ENCODE results near the gene ABCF2.

Gene ABCF2

DNA sequence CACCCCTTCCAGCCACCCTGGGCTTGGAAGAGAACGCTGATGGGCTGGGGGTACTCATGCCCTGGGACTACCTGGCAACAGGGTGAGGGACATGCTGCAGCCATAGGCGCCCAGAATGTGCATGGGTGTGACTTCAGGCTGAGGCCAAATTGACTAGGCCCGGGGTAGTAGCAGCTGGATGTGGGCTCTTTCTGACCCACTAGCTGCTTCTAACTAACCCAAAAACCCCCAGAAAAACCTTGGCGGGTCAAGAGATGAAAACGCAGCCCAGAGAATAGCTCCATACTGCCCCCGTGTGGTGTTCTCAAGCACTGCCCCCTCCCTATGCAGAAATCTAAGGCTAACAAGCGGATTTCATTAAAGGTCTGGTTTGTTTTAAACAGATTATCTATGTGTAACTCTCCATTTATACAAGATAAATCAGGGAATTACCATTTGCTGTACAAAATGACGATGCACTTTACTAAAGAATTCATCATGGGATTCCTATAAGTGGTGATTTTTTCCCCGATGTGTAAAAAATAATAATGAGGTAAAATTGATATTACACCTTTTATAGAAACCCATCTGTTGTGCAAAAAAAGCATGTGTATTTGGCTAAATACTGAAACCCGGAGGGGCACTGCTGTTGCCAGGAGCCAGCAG is 17.3 kb upstream of the ABCF2 start:
- DNase-seq (ENCODE audit: extremely low read depth, low read depth), result no peak
- TF ChIP-seq, protein P1, sequence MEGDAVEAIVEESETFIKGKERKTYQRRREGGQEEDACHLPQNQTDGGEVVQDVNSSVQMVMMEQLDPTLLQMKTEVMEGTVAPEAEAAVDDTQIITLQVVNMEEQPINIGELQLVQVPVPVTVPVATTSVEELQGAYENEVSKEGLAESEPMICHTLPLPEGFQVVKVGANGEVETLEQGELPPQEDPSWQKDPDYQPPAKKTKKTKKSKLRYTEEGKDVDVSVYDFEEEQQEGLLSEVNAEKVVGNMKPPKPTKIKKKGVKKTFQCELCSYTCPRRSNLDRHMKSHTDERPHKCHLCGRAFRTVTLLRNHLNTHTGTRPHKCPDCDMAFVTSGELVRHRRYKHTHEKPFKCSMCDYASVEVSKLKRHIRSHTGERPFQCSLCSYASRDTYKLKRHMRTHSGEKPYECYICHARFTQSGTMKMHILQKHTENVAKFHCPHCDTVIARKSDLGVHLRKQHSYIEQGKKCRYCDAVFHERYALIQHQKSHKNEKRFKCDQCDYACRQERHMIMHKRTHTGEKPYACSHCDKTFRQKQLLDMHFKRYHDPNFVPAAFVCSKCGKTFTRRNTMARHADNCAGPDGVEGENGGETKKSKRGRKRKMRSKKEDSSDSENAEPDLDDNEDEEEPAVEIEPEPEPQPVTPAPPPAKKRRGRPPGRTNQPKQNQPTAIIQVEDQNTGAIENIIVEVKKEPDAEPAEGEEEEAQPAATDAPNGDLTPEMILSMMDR (IDR thresholded peaks at IDR 0.05; ENCODE audit: low read depth, low read length), result peak; percentile 96

DNA sequence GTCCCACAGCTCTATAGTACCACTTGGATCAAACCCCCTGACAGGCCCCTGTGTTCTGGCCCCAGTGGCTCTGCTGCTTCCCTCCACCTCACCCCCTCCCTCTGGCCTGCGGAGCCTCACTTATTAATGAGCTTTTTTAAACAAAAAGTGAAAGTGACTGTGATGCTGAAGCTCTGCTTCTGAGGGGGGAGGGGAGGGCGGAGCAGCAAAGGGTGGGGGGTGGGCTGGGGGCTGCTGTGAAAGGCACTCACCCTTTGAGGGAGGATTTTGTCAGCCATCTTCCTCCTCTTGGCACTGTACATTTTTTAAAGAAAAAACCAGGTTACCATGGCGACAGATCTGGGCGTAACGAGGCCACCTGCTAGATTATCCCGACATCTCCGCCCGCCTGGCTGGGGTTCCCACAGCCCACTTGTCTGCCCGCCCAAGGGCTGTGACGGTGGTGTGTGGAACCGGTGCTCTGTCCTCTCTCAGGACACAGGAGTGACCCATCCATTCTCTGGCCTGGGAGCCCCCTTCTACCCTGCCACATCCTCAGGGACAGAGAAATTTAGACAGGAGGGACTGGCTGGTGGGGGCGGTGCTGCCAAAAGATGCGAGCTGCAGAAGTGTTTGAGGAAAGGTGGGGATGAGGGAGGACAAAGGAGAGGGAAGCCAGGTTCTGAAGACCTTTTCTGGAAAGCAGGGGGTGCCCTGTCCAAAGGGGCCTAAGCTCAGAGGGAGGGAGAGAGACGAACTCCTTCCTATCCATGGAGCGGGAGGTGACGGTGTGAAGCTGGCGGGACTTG is 16.6 kb upstream of the ABCF2 start:
- no peak for DNase-seq (ENCODE audit: extremely low read depth, low read depth)
- TF ChIP-seq, protein P1 (IDR thresholded peaks at IDR 0.05; ENCODE audit: low read depth, low read length), result no peak

DNA sequence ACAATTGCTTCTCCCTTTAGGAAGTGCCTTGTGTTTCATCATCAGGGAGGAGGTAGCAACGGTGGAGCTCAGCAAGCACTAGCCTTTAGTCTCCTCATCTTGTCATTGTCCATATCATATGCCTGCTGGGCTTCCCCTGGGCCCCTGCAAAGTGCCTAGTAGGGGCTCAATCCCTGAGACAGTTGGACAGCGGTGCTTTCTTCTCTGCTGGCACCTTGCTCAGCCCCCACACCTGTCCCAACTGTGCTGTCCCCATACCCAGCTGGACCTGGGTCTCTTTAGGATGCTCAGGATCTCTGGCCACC is 16.0 kb upstream of the ABCF2 start:
- TF ChIP-seq, protein P1 (IDR thresholded peaks at IDR 0.05; ENCODE audit: low read depth, low read length), result no peak
- DNase-seq (ENCODE audit: extremely low read depth, low read depth), result no peak

DNA sequence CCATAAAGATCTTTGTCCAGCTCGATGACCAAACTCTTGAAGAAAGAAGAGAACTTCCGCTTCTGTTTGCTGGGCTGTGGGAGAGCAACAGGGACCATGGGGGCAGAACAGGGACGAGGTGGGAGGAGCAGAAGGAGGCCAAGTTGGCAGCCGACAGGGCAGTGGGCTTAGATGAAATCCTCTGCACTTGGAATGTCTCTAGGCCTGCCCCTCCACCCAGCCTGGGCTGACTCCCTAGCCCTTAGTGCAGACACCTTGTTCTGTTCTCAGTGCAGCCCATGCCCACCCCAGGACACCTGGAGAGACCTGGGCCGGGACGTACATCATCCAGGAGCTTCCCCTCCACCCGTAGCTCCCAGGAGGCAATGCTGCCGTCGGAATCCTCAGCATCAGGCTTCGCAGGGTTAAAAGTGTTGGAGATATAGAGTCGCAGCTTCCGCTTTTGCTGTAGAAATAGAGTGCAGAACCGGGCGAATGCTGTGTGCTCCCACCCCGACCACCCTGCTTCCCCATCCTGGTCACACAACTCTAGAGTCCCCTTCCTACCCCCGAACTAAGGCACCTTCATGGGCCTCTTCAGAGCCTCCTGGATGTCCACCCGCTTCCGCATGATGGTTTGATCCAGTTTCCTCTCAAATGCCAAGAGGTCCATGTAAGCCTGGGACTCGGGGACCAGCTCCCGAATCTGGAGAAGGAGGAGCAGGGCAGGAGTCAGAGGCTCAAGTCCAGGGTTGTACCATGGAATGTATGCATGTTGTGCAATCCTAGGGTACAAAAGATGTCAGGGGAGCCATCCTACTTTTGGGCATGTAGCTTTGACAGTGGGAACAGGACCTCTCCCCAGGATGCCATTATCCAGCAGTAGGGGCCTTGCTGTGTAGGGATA is 15.4 kb upstream of the ABCF2 start:
- DNase-seq (ENCODE audit: extremely low read depth, low read depth), result no peak
- TF ChIP-seq, protein P1 (IDR thresholded peaks at IDR 0.05; ENCODE audit: low read depth, low read length), result no peak

DNA sequence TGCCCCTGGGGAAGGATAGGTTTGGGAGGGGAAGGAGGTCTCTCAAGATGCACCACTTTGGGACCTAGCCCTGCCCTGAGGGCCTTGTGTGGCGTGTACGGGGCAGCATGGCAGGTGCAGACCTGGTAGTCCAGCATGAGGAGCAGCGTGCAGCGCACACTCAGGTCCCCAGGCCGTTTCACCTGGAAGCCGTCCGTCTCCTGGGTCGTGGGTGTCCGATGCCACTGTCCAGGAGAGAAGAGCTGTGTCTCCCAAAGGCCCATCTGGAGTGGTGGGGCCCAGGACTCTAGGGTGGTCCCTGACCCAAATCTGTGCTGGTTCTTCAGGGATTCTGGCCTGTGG is 14.7 kb upstream of the ABCF2 start:
- TF ChIP-seq, protein P1 (IDR thresholded peaks at IDR 0.05; ENCODE audit: low read depth, low read length), result no peak

DNA sequence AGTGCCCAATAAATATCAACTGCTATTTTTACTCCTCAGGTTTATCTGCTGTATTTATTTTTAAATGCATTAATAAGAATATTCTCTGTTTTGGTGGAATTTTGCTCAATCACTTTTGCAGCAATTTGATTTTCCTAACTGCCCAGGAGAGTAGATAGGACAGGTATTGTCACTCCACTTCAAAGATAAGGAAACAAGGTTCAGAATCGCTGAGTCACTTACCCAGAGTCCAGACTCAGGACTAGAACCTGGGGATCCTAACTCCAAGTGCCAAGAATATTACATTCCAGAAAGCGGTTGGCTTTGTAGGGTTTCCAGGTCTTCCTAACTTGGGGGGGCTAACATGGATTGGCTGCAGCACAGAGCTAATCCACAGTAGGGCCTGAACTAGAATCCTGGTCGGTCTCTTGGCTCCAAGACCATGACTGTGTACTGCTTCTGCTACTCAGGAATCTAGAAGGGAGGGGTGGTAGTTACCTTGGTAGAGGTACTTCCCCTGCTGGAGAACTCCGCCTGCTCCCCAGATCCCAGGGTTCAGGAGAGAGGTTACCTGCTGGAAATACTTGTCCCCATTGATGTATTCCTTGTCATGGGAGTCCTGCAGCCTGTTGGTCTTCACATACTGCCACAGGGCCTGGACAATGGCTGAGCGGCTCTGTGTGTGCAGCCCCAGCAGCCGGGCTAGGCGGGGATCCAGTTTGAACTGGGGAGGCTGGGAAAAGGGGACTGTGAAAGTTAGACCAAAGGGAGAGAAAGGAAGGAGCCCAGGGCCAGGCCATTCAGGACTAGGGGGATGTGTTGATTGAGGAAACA is 14.1 kb upstream of the ABCF2 start:
- TF ChIP-seq, protein P1 (IDR thresholded peaks at IDR 0.05; ENCODE audit: low read depth, low read length), result no peak
- no peak for DNase-seq (ENCODE audit: extremely low read depth, low read depth)

More for the DNA sequence above, 14.7 kb upstream of the ABCF2 start:
- no peak for DNase-seq (ENCODE audit: extremely low read depth, low read depth)

All from AG09319 (cell line).